Right cardiac atrium (tissue), 5 donors: ENCODE results near the gene PHYKPL. TPM values are rescaled to one million over a fixed set of nuclear protein-coding genes. Genes with fewer than 3 reads are reported as not detected.

Experiments used
- ATAC-seq, 2 donors: fragments of 200-7000 bp; cut with Tn5 transposase; one replicate each; pipeline versions ENCODE4 v1.8.0 to v1.9.1; 2020; ENCODE audit warnings: moderate library complexity in 2 of 2, mild to moderate bottlenecking in 1 of 2
- DNase-seq, 3 donors: peaks; one replicate each; pipeline ENCODE4 v3.0.0-alpha.2; 2020
- H3K27ac ChIP-seq: one replicate; pipeline ENCODE4 v1.5.1; 2013; ENCODE audit warnings: mild to moderate bottlenecking, low read length, control low read depth, moderate library complexity
- H3K27me3 ChIP-seq: one replicate; pipeline ENCODE4 v1.6.1; 2013; ENCODE audit not compliant: control insufficient read depth, insufficient read depth
- H3K4me1 ChIP-seq: one replicate; pipeline ENCODE4 v1.6.1; 2013; ENCODE audit warnings: low read length; ENCODE audit not compliant: control insufficient read depth, insufficient read depth
- H3K4me3 ChIP-seq: one replicate; pipeline ENCODE4 v1.5.1; 2013; ENCODE audit warnings: low read length, control low read depth
- H3K9me3 ChIP-seq: one replicate; pipeline ENCODE4 v1.6.1; 2013; ENCODE audit warnings: low read length; ENCODE audit not compliant: control insufficient read depth
- whole genome bisulfite sequencing: extraction: QIAGEN DNeasy Blood & Tissue Kit; methylation state at CpG from one replicate; pipeline ENCODE4 v1.1.7; 2013; 5-methylcytosine and 5-hydroxymethylcytosine counted together
- intact Hi-C, 4 donors: fragments of 100-400 bp; cut with DNase I; formaldehyde crosslinking; loops; one replicate each; pipeline versions ENCODE4 v1.11.0 to v1.14.0; 2022 to 2023
- polyA plus RNA-seq: library from polyadenylated mRNA; stranded (reverse); fragments of 200-250 nt; gene quantifications from one replicate; pipeline ENCODE4 v1.2.3, GENCODE V29; 2013
- total RNA-seq, 4 donors: library from RNA; stranded (reverse); fragmentation: NEBNext Ultra II Directional; extraction: Animal tissue kit (Norgen Biotek cat#: 25700); gene quantifications; one replicate each; pipeline ENCODE4 v1.2.1, GENCODE V29; 2021
- donor health status: healthy with polysubstance abuse.
- donor health status: DM: no; HTN: yes; CAD: no.
- donor health status: DM: no; HTN: no; CAD: no.
- donor health status: DM: no; HTN: yes; CAD: no; lungs with severe emphysema.
- donor health status: DM: yes; HTN: yes; CAD: no.

PHYKPL gene
- total and polyA plus RNA-seq, 5 donors, result 35.3 to 53.6 (median 44.5) TPM

- WGBS, result 85% methylated on average over 18 of the region's 18 CpGs
- ATAC-seq (peak in 1 of 2 donors; percentile 18), DNase-seq (no peak)
- Histone ChIP-seq H3K4me3 (no peak overlapping the region), H3K4me1 (no peaks in the 10 kb centered on the region), H3K9me3 (no peaks in the 10 kb centered on the region), H3K27me3 (no peaks in the 10 kb centered on the region), H3K27ac (no peak overlapping the region)
- intact Hi-C loops, result no loop called here
Observed at GRCh38 chr5:178248750-178249149, 16.1 kb upstream of the PHYKPL start.

- H3K27me3 ChIP-seq, result no peaks in the 10 kb centered on the region
- 73% methylated on average over 24 of the region's 24 CpGs for WGBS
- DNase-seq, result no peak
- no peak overlapping the region for H3K4me3 ChIP-seq
- H3K27ac ChIP-seq, result no peak overlapping the region
- H3K4me1 ChIP-seq, result no peaks in the 10 kb centered on the region
- H3K9me3 ChIP-seq, result no peaks in the 10 kb centered on the region
- ATAC-seq, result no peak
- intact Hi-C loops, result no loop called here
Observed at GRCh38 chr5:178247481-178248456, 15.2 kb upstream of the PHYKPL start.

DNA sequence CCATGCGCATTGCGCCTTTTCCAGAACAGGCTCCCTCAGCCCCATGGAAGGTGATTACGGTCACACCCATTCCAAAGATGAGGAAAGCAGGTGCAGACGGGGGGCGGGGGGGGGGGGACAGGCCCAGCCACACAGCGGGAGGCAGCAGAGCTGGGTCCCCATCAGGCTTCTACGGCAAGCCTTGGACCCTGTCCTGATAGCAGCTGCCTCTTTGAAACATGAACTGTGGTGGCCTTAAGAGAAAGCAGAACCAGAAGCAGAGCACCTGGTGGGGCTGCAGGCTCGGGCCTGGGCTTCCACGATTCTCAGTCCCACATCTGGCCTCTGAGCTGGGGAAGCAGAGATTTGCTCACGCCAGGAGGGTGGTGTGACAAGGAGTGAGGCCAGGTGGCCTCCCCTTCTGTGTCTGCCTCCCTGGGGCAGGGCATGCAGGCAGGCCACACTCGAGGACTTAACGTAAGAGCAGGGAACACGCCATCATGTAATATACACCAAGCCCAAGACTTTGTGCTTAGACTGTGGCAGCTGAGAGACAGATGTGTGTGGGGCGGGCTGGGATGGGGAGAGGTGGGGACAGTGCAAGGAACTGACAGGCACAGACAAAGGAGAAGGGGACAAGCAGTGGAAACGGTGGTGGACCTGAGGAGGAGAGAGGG lies 14.2 kb upstream of the PHYKPL start:
- no peak for ATAC-seq
- Histone ChIP-seq H3K4me3 (no peak overlapping the region), H3K27ac (no peak overlapping the region), H3K4me1 (no peaks in the 10 kb centered on the region), H3K9me3 (no peaks in the 10 kb centered on the region), H3K27me3 (no peaks in the 10 kb centered on the region)
- intact Hi-C loops, result no loop called here
- 79% methylated on average over 15 of the region's 15 CpGs for WGBS
- no peak for DNase-seq

DNA sequence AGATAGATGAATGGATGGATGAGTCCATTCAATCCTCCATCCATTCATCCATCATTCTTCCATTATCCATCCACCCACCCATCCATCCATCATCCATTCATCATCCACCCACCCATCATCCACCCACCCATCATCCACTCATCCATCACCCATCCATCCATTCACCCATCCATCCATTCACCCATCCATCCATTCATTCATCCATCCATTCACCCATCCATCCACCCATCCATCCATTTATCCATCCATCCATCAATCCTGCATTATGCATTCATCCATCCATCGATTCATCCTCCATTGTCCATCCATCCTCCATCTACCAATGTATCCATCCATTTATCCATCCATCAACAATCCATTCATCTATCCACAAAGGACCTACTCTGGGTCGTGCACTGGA lies 12.8 kb upstream of the PHYKPL start:
- H3K9me3 ChIP-seq, result no peaks in the 10 kb centered on the region
- H3K4me3 ChIP-seq, result no peak overlapping the region
- ATAC-seq (no peak), DNase-seq (no peak)
- intact Hi-C loops, result no loop called here
- no peaks in the 10 kb centered on the region for H3K4me1 ChIP-seq
- no peaks in the 10 kb centered on the region for H3K27me3 ChIP-seq
- WGBS, result 88% methylated on average over 2 of the region's 2 CpGs
- no peak overlapping the region for H3K27ac ChIP-seq

DNA sequence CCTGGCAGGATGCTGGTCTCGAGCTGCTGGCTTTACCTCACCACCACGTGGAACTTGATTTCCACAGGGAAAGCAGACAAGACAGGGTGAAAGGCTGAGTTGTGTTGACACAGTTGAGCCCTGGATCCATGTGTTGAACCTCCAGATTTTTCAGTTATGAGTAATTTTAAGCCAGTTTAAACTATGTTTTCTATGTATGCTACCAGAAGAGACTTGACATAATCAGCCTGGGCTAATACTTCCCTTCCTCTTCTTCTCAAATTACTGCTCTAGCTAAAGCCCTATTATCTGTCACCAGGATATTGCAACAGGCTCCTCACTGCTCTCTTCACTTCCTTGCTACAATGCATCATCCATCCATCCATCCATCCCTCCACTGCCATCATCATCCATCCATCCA lies 12.0 kb upstream of the PHYKPL start:
- no peak overlapping the region for H3K4me3 ChIP-seq
- no peaks in the 10 kb centered on the region for H3K4me1 ChIP-seq
- intact Hi-C loops, result no loop called here
- H3K27me3 ChIP-seq, result no peaks in the 10 kb centered on the region
- ATAC-seq (no peak), DNase-seq (no peak)
- WGBS, result 80% methylated on average over 2 of the region's 2 CpGs
- H3K27ac ChIP-seq, result no peak overlapping the region
- no peaks in the 10 kb centered on the region for H3K9me3 ChIP-seq

GRCh38 chr5:178242416-178242815 lies 9.8 kb upstream of the PHYKPL start:
- intact Hi-C loops, result no loop called here
- Histone ChIP-seq H3K9me3 (no peaks in the 10 kb centered on the region), H3K4me3 (no peak overlapping the region), H3K27ac (no peak overlapping the region), H3K27me3 (no peaks in the 10 kb centered on the region), H3K4me1 (peaks cover 8% of the 10 kb centered on the region)
- DNase-seq (peak in 2 of 3 donors; percentile 77), ATAC-seq (peak; percentile 10 to 66)
- WGBS, result 60% methylated on average over 10 of the region's 10 CpGs

DNA sequence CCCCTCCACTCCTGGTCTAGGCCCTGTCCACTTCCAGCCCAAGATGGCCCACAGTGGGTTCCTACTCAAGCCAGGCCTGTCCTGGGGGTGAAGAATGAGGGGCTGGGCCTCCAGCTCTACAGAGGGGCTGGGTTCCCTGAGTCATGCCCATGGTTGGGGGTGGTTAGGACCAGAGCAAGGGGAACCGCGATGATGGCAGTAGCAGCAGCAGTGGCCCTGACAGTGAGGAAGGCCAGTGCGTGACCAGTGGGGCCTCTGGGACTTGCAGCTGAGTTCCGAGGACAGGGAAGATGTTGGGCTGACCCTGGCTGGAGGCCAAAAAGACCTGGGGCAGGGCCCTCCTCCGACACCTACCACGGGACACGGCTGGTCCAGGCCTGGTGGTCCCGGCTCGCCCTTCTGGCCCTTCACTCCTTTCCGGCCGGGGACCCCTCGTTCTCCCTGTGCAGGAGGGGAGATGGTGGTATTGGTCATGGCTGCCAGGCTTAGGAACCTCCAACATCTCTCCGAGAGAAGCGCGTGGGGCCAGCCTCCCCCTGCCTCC lies 9.2 kb upstream of the PHYKPL start:
- H3K27me3 ChIP-seq, result no peaks in the 10 kb centered on the region
- DNase-seq (peak; percentile 45 to 74 (median 69)), ATAC-seq (peak; percentile 1 to 10)
- peaks cover 10% of the 10 kb centered on the region for H3K4me1 ChIP-seq
- no peak overlapping the region for H3K4me3 ChIP-seq
- 77% methylated on average over 15 of the region's 15 CpGs for WGBS
- H3K27ac ChIP-seq, result no peak overlapping the region
- no peaks in the 10 kb centered on the region for H3K9me3 ChIP-seq
- intact Hi-C loops, result no loop called here

DNA sequence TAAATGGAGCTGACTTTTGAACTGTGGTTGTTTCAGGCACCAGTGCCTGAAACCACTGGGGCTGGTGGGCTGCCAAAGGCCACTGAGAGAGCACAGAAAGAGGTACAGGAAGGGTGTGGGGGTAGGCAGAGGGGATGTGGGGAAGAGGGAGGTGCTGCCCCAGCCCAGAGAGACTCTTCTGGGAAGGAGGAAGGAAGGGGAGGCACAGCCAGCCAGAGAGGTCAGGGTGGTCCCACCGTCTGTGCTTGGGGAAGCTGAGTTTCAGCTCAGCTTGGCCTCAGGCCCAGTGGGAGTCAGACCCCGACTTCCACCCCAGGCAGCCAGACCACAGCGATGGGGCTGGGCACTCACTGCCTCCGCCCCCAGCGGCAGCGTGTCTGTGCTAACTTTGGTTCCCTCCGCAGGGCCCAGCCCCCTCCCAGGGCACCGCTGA lies 8.6 kb upstream of the PHYKPL start:
- H3K27ac ChIP-seq, result no peak overlapping the region
- WGBS, result 59% methylated on average over 8 of the region's 8 CpGs

DNA sequence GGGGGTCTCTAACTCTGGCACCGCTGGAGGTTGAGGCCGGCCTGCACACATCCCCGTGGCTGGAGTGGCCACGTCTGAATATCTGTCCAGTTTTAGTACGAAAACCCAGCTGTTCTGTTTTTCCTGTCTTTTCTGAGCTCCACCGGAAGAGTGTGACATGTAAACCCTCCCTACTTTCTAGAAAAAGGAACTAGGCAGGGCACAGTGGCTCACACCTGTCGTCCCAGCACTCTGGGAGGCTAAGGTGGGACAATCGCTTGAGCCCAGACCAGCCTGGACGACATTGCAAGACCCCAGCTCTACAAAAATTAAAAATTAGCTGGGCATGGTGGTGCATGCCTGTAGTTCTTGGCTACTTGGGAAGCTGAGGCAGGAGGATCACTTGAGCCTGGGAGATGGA lies 8.2 kb upstream of the PHYKPL start:
- Histone ChIP-seq H3K4me1 (peaks cover 10% of the 10 kb centered on the region), H3K27ac (no peak overlapping the region), H3K4me3 (no peak overlapping the region), H3K27me3 (no peaks in the 10 kb centered on the region), H3K9me3 (no peaks in the 10 kb centered on the region)
- 69% methylated on average over 9 of the region's 9 CpGs for WGBS
- DNase-seq, result no peak
- no peak for ATAC-seq
- intact Hi-C loops, result no loop called here

More for the DNA sequence above, 8.6 kb upstream of the PHYKPL start:
- peak; percentile 71 to 73 for ATAC-seq
- H3K4me1 ChIP-seq, result peaks cover 10% of the 10 kb centered on the region
- peak; percentile 62 to 85 (median 83) for DNase-seq
- no peaks in the 10 kb centered on the region for H3K9me3 ChIP-seq
- no peaks in the 10 kb centered on the region for H3K27me3 ChIP-seq
- intact Hi-C loops, result no loop called here
- no peak overlapping the region for H3K4me3 ChIP-seq

- ATAC-seq (peak in 1 of 2 donors; percentile 2), DNase-seq (no peak)
- 88% methylated on average over 19 of the region's 19 CpGs for WGBS
- intact Hi-C loops, result no loop called here
- no peak overlapping the region for H3K4me3 ChIP-seq
- no peaks in the 10 kb centered on the region for H3K9me3 ChIP-seq
- peaks cover 10% of the 10 kb centered on the region for H3K4me1 ChIP-seq
- no peak overlapping the region for H3K27ac ChIP-seq
- H3K27me3 ChIP-seq, result no peaks in the 10 kb centered on the region
Observed at GRCh38 chr5:178240341-178240741, 7.7 kb upstream of the PHYKPL start.
